ENCODE data around the gene TNS3.

TNS3 gene

GRCh38 chr7:47411281-47411869 is 170.5 kb downstream of the TNS3 start:
- TF ChIP-seq CTCF (conservative IDR thresholded peaks at IDR 0.05; ENCODE audit: low read depth, low read length) = no peak
- Histone ChIP-seq H2AFZ (ENCODE audit: low read depth) (no peak overlapping the region), H3K9ac (no peak overlapping the region), H4K20me1 (ENCODE audit: insufficient read depth) (no peaks in the 10 kb centered on the region), H3K36me3 (ENCODE audit: insufficient read depth) (peaks cover 32% of the 10 kb centered on the region), H3K79me2 (ENCODE audit: insufficient read depth, low read depth) (peaks cover 3% of the 10 kb centered on the region; the same call in 1 of the 2 replicates), H3K4me3 (IDR thresholded peaks at IDR 0.05; ENCODE audit: insufficient read depth, low read depth, low read length) (no peak overlapping the region), H3K27ac (no peak overlapping the region), H3K4me2 (no peak overlapping the region), H3K27me3 (ENCODE audit: insufficient read depth, low read depth) (no peaks in the 10 kb centered on the region), H3K4me1 (ENCODE audit: low read depth, poor library complexity, severe bottlenecking) (no peaks in the 10 kb centered on the region)

GRCh38 chr7:47408675-47409074 is 173.2 kb downstream of the TNS3 start:
- Histone ChIP-seq H3K9ac (no peak overlapping the region), H3K79me2 (ENCODE audit: insufficient read depth, low read depth) (peaks cover 3% of the 10 kb centered on the region; the same call in 1 of the 2 replicates), H4K20me1 (ENCODE audit: insufficient read depth) (no peaks in the 10 kb centered on the region), H3K4me1 (ENCODE audit: low read depth, poor library complexity, severe bottlenecking) (no peaks in the 10 kb centered on the region), H3K36me3 (ENCODE audit: insufficient read depth) (peaks cover 25% of the 10 kb centered on the region), H3K27ac (no peak overlapping the region), H3K4me3 (IDR thresholded peaks at IDR 0.05; ENCODE audit: insufficient read depth, low read depth, low read length) (no peak overlapping the region), H2AFZ (ENCODE audit: low read depth) (no peak overlapping the region), H3K4me2 (no peak overlapping the region), H3K27me3 (ENCODE audit: insufficient read depth, low read depth) (no peaks in the 10 kb centered on the region)
- no peak for TF ChIP-seq CTCF (conservative IDR thresholded peaks at IDR 0.05; ENCODE audit: low read depth, low read length)

GRCh38 chr7:47407821-47408674 is 173.9 kb downstream of the TNS3 start:
- Histone ChIP-seq H3K4me2 (no peak overlapping the region), H3K27me3 (ENCODE audit: insufficient read depth, low read depth) (no peaks in the 10 kb centered on the region), H3K9ac (no peak overlapping the region), H3K4me1 (ENCODE audit: low read depth, poor library complexity, severe bottlenecking) (no peaks in the 10 kb centered on the region), H3K36me3 (ENCODE audit: insufficient read depth) (peaks cover 25% of the 10 kb centered on the region), H3K79me2 (ENCODE audit: insufficient read depth, low read depth) (peaks cover 3% of the 10 kb centered on the region; the same call in 1 of the 2 replicates), H4K20me1 (ENCODE audit: insufficient read depth) (no peaks in the 10 kb centered on the region), H3K4me3 (IDR thresholded peaks at IDR 0.05; ENCODE audit: insufficient read depth, low read depth, low read length) (no peak overlapping the region), H3K27ac (no peak overlapping the region), H2AFZ (ENCODE audit: low read depth) (no peak overlapping the region)
- TF ChIP-seq CTCF (conservative IDR thresholded peaks at IDR 0.05; ENCODE audit: low read depth, low read length) = no peak

- no peak for TF ChIP-seq CTCF (conservative IDR thresholded peaks at IDR 0.05; ENCODE audit: low read depth, low read length)
- peaks cover 19% of the 10 kb centered on the region for H3K36me3 ChIP-seq (ENCODE audit: insufficient read depth)
- H3K79me2 ChIP-seq (ENCODE audit: insufficient read depth, low read depth) = peaks cover 3% of the 10 kb centered on the region; the same call in 1 of the 2 replicates
- H3K4me2 ChIP-seq = no peak overlapping the region
- no peak overlapping the region for H3K9ac ChIP-seq
- H3K4me3 ChIP-seq (IDR thresholded peaks at IDR 0.05; ENCODE audit: insufficient read depth, low read depth, low read length) = no peak overlapping the region
- H3K27me3 ChIP-seq (ENCODE audit: insufficient read depth, low read depth) = no peaks in the 10 kb centered on the region
- no peaks in the 10 kb centered on the region for H4K20me1 ChIP-seq (ENCODE audit: insufficient read depth)
- H3K27ac ChIP-seq = no peak overlapping the region
- no peak overlapping the region for H2AFZ ChIP-seq (ENCODE audit: low read depth)
- H3K4me1 ChIP-seq (ENCODE audit: low read depth, poor library complexity, severe bottlenecking) = no peaks in the 10 kb centered on the region
These were observed 174.8 kb downstream of the TNS3 start for GRCh38 chr7:47407136-47407535.

All from KMS-11 (cell line).